Ovary (tissue), 9 donors: ENCODE results near the gene FREY1. TPM values are rescaled to one million over a fixed set of nuclear protein-coding genes. Genes with fewer than 3 reads are reported as not detected.

Source experiments
- DNase-seq, 5 donors: peaks; one replicate each; pipeline ENCODE4 v3.0.0-alpha.2; 2019 to 2020
- H3K27ac ChIP-seq, 2 donors: fragments of 200-600 bp; one replicate each; pipeline versions ENCODE4 v1.5.1 to v1.8.0; 2019 to 2022
- H3K27me3 ChIP-seq: fragments of 200-600 bp; one replicate; pipeline ENCODE4 v1.8.0; 2022
- H3K36me3 ChIP-seq: fragments of 200-600 bp; sonication (generic); one replicate; pipeline ENCODE4 v1.5.1; 2019
- H3K4me1 ChIP-seq: one replicate; pipeline ENCODE4 v1.8.1; 2013; ENCODE audit warnings: mild to moderate bottlenecking, moderate library complexity; ENCODE audit not compliant: insufficient read depth
- H3K4me3 ChIP-seq: fragments of 200-600 bp; sonication (generic); one replicate; pipeline ENCODE4 v1.5.1; 2017
- H3K9me3 ChIP-seq, 2 donors: fragments of 200-600 bp in 1 of 2; sonication (generic) in 1 of 2; one replicate each; pipeline versions ENCODE4 v1.5.1 to v1.8.1; 2013 to 2019; ENCODE audit warnings: mild to moderate bottlenecking in 1 of 2, moderate library complexity in 1 of 2
- EP300 ChIP-seq: sonication (generic); formaldehyde crosslinking; IDR thresholded peaks from one replicate; pipeline ENCODE4 v1.6.1; 2017; ENCODE audit warnings: antibody characterized with exemption
- POLR2A ChIP-seq: fragments of 450-650 bp; IDR thresholded peaks from one replicate; pipeline ENCODE4 v1.6.1; 2017; ENCODE audit warnings: antibody characterized with exemption, mild to moderate bottlenecking, moderate library complexity
- WGBS, 3 donors: extraction: QIAGEN DNeasy Blood & Tissue Kit in 1 of 3; methylation state at CpG; one replicate each; pipeline versions ENCODE4 v1.1.5 to v1.1.7; 2013 to 2017; 5-methylcytosine and 5-hydroxymethylcytosine counted together
- intact Hi-C, 4 donors: fragments of 100-400 bp; cut with DNase I; formaldehyde crosslinking; loops; one replicate each; pipeline versions ENCODE4 v1.11.0 to v1.15.1; 2022 to 2023
- polyA plus RNA-seq, 2 donors: library from polyadenylated mRNA; stranded (reverse); fragments of 200-250 nt in 1 of 2; fragments of 350-450 nt in 1 of 2; fragmentation: Illumina TruSeq in 1 of 2; extraction: RNeasy Lipid Tissue Mini Kit (QIAGEN cat#74804) in 1 of 2; gene quantifications; one replicate each; pipeline ENCODE4 v1.2.3, GENCODE V29; 2013 to 2014
- total RNA-seq, 7 donors: library from RNA; depleted of rRNA in 2 of 7; stranded (reverse); fragments of >200 nt in 2 of 7; fragmentation: NEBNext Ultra II Directional in 3 of 7; extraction: Animal tissue kit (Norgen Biotek cat#: 25700) in 3 of 7; gene quantifications; one replicate each; pipeline versions ENCODE4 v1.1.0 to v1.2.4, GENCODE V29; 2016 to 2023
- TF ChIP-seq, protein P1 (sequence below), 3 donors: fragments of 450-650 bp in 2 of 3; fragments of 200-600 bp in 1 of 3; IDR thresholded peaks; one replicate each; pipeline versions ENCODE4 v1.5.1 to v1.8.0; 2016 to 2022; ENCODE audit warnings: antibody characterized with exemption in 3 of 3, mild to moderate bottlenecking in 1 of 3
- donor health status: DM: no; HTN: no; CAD: no; lungs with moderate emphysema.
- donor health status: DM: no; HTN: no; CAD: no.
- donor health status: Bipolar disorder and iron deficiency.
- donor health status: DM: yes; HTN: yes; CAD: no.
- donor health status: DM: no; HTN: no; CAD: no.
- donor health status: DM: yes; HTN: yes; CAD: no.

Gene FREY1
- total and polyA plus RNA-seq, 9 donors, result 0.23 to 1.6 (median 0.66) TPM; not detected in 2

DNA sequence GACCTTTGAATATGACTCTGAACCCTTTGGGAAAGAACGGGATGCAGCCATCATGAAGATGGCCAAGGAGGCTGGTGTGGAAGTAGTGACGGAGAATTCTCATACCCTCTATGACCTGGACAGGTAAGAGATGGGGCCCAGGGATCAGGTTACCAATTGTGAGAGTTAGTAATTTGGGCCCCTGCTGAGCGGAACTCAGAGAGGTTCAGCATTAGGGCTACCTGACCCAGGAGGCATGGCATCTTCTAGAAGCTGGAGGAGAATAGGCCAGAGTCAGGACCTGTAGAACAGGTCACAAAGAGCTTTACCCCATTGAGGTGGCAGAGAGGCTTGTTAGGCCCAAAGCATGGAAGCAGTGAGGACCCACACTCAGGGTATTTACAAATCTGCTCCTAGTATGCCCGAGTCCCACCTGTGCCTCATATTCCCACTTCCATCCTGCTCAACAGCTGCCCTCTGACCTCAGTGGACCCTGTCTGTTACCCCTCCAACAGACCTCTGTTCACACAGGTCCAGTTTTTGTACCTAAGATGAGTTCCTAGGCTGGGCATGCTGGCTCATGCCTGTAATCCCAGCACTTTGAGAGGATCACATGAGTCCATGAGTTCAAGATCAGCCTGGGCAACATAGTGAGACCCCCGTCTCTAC is 48.2 kb downstream of the FREY1 start:
- TF ChIP-seq POLR2A (no peak), EP300 (no peak)
- no peak for DNase-seq
- Histone ChIP-seq H3K9me3 (no peaks in the 10 kb centered on the region), H3K4me3 (no peak overlapping the region), H3K4me1 (peaks cover 27% of the 10 kb centered on the region), H3K27me3 (no peaks in the 10 kb centered on the region), H3K27ac (peak overlapping the region; percentile 35 to 57), H3K36me3 (no peaks in the 10 kb centered on the region)
- intact Hi-C loops, result no loop called here
- 67 to 74% (median 68%) methylated on average over 5 of the region's 5 CpGs for WGBS, 3 donors

- H3K27ac ChIP-seq, result peak overlapping the region in 1 of 2 donors; percentile 57
- WGBS, 3 donors, result 8 to 21% (median 9%) methylated on average over 2 of the region's 2 CpGs
- no peak overlapping the region for H3K4me3 ChIP-seq
- no peaks in the 10 kb centered on the region for H3K27me3 ChIP-seq
- H3K9me3 ChIP-seq, result no peaks in the 10 kb centered on the region
- TF ChIP-seq, protein P1, sequence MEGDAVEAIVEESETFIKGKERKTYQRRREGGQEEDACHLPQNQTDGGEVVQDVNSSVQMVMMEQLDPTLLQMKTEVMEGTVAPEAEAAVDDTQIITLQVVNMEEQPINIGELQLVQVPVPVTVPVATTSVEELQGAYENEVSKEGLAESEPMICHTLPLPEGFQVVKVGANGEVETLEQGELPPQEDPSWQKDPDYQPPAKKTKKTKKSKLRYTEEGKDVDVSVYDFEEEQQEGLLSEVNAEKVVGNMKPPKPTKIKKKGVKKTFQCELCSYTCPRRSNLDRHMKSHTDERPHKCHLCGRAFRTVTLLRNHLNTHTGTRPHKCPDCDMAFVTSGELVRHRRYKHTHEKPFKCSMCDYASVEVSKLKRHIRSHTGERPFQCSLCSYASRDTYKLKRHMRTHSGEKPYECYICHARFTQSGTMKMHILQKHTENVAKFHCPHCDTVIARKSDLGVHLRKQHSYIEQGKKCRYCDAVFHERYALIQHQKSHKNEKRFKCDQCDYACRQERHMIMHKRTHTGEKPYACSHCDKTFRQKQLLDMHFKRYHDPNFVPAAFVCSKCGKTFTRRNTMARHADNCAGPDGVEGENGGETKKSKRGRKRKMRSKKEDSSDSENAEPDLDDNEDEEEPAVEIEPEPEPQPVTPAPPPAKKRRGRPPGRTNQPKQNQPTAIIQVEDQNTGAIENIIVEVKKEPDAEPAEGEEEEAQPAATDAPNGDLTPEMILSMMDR (IDR thresholded peaks at IDR 0.05), result no peak
- TF ChIP-seq EP300 (no peak), POLR2A (no peak)
- peak in 3 of 5 donors; percentile 42 to 55 (median 48) for DNase-seq
- no peaks in the 10 kb centered on the region for H3K36me3 ChIP-seq
- H3K4me1 ChIP-seq, result peaks cover 27% of the 10 kb centered on the region
- intact Hi-C loops, result no loop called here
Observed at GRCh38 chr11:45857961-45858474, 49.1 kb downstream of the FREY1 start.

Other genes starting within 250 kb of the FREY1 start
- 10 to 100 TPM in 2 of 7 donors, 1 to 10 TPM in 5; 3.8 to 12.9 (median 8.2) TPM for gene CHST1, start 241.6 kb downstream of the FREY1 start, total RNA-seq
- 1 to 10 TPM; 3.4 to 7.6 TPM for gene CHST1, start 241.6 kb downstream of the FREY1 start, polyA plus RNA-seq
- gene SLC35C1, start 102.1 kb downstream of the FREY1 start, total RNA-seq, result 10 to 100 TPM in 4 of 7 donors, 1 to 10 TPM in 3; 6.1 to 13.8 (median 10.7) TPM
- 1 to 10 TPM; 5.9 to 8.4 TPM for gene SLC35C1, start 102.1 kb downstream of the FREY1 start, polyA plus RNA-seq
- gene CRY2, start 59.8 kb downstream of the FREY1 start, total RNA-seq, result 10 to 100 TPM; 44.8 to 94.2 (median 70.8) TPM
- gene CRY2, start 59.8 kb downstream of the FREY1 start, polyA plus RNA-seq, result 10 to 100 TPM; 37.2 to 38.0 TPM
- gene MAPK8IP1, start 21.6 kb downstream of the FREY1 start, total RNA-seq, result 10 to 100 TPM in 6 of 7 donors, 1 to 10 TPM in 1; 9.9 to 24.1 (median 15.2) TPM
- gene MAPK8IP1, start 21.6 kb downstream of the FREY1 start, polyA plus RNA-seq, result 1 to 10 TPM; 3.7 to 8.0 TPM
- 10 to 100 TPM; 18.7 to 31.7 (median 26.5) TPM for gene PEX16, start 10.6 kb upstream of the FREY1 start, total RNA-seq
- gene PEX16, start 10.6 kb upstream of the FREY1 start, polyA plus RNA-seq, result 10 to 100 TPM in 1 of 2 donors, 1 to 10 TPM in 1; 2.9 to 30.0 TPM
- gene LARGE2, start 15.4 kb upstream of the FREY1 start, total RNA-seq, result 1 to 10 TPM; 1.4 to 8.0 (median 5.2) TPM
- gene LARGE2, start 15.4 kb upstream of the FREY1 start, polyA plus RNA-seq, result 1 to 10 TPM in 1 of 2 donors, under 1 TPM in 1; 0.42 to 2.5 TPM
- gene PHF21A, start 214.2 kb upstream of the FREY1 start, total RNA-seq, result 10 to 100 TPM; 20.6 to 76.0 (median 60.7) TPM
- gene PHF21A, start 214.2 kb upstream of the FREY1 start, polyA plus RNA-seq, result 10 to 100 TPM; 29.0 to 42.9 TPM